ENCODE data around the gene GLIS2. TPM values are rescaled to one million over a fixed set of nuclear protein-coding genes. Genes with fewer than 3 reads are reported as not detected.

The GLIS2 gene
- total RNA-seq, 1 donor from 2014 or later, result 0.20 TPM

- peak; percentile 93 to 94 for DNase-seq (ENCODE audit: low read depth in 2 of 2)
Observed at GRCh38 chr16:4350787-4351659, 35.2 kb downstream of the GLIS2 start, which contains the start of gene PAM16. Gene PAM16 (minus strand): TSS chr16:4351321. CDS start chr16:4351234, 87 bp downstream.

DNA sequence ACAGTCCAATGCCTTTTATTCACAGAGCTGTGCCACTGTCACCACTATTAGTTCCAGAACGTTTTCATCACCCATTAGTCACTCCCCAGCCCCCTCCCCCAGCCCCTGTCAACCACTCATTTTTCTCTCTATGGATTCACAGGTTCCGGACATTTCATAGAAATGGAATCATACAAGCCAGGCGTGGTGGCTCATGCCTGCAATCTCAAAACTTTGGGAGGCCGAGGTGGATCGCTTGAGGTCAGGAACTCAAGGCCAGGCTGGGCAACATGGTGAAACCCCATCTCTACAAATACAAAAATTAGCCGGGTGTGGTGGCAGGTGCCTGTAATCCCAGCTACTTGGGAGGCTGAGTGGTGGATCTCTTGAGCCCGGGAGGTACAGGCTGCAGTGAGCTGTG, 36.0 kb downstream of the GLIS2 start:
- peak; percentile 31 to 32 for DNase-seq (ENCODE audit: low read depth in 2 of 2)

DNA sequence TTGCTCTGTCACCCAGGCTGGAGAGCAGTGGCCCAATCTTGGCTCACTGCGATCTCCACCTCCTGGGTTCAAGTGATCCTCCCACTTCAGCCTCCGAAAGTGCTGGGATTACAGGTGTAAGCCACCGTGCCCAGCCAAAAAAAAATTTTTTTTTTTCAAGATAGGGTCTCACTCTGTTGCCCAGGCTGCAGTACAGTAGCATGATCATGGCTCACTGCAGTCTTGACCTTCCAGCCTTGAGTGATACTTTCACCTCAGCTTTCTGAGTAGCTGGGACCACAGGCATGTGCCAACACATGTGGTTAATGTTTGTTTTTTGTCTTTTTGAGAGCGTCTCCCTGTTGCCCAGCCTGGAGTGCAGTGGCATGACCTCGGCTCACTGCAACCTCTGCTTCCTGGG, 37.0 kb downstream of the GLIS2 start:
- DNase-seq (ENCODE audit: low read depth in 2 of 2), result no peak

GRCh38 chr16:4353675-4354074, 37.8 kb downstream of the GLIS2 start:
- DNase-seq (ENCODE audit: low read depth in 2 of 2), result no peak

DNA sequence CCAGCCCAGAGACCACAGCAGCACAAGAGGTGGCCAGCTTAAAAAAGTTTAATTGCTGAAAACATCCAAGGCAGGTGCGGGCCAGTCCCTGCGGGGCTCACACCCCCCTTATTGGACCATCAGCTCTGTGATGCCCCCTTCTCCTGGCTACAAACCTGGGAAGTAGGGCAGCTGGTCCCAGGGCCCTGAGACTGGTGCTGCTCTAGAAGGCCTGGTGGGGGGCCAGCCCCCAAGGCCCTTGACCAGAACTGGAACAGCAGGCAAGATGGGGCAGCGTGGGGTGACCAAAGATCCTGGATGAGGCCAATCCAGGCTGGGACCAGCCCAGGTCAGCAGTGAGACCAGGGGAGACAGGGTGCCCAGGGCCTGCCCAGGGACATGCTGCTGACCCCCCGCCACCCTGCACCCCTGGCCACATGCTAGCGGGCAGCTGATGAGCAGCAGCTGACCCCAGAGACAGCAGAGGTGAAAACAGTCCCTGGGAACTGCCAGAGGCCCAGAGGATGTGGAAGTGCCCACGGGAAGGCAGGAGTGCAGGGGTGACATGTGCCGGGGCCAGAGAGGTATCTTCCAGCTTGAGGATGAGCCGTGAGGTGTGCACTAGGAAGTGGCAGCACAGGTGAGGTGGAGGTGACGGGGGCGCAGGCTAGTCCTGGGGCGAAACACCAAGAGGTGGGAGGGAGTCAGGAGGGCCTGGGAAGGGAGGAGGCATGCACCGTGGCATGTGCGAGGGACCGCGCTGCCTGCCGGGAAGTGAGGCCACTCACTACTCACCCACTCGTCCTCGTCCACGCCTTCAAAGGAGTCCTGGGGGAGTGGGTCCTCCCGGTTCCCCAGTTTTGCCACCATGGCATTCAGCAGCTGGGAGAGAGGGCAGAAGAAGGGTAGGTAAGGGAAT, 38.9 kb downstream of the GLIS2 start:
- DNase-seq (ENCODE audit: low read depth in 2 of 2), result no peak

DNA sequence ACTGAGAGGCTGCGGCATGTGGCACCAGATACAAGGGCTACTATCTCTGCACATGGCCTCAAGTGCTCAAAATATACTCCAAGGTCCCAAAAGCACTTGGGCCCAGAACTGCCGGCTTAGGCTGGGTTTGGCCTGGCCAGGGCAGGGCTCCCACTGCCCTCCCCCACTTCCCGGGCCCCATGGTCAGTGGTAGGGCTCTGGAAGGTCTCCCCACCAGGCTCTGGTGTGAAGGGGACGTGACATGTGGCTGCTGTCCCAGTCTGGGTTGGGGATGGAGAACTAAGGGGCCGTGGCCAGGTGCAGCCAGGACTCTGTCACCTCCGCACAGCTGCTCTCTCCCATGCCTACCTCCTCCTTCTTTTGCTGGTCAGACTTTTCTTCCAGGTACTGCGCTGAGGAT, 41.0 kb downstream of the GLIS2 start:
- no peak for DNase-seq (ENCODE audit: low read depth in 2 of 2)

DNA sequence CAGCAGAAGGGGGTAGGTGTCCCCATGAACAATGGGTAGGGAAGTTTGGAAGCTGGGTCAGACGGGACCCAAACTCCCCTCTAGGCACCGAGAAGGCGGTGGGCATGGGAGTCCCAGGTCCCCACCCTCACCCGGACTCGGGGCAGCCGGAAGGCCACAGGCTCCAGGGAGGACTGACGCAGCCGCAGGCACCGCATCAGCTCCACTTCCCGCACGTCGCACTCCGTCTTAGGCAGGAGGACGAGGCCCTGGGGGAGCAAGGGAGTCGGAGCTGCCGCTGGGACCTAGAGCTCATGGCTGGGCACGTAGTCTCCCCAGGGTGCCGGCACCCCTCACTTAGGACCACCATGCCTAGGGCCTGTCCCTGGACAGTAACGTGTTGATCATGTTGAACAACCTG, 42.4 kb downstream of the GLIS2 start:
- DNase-seq (ENCODE audit: low read depth in 2 of 2), result no peak

DNA sequence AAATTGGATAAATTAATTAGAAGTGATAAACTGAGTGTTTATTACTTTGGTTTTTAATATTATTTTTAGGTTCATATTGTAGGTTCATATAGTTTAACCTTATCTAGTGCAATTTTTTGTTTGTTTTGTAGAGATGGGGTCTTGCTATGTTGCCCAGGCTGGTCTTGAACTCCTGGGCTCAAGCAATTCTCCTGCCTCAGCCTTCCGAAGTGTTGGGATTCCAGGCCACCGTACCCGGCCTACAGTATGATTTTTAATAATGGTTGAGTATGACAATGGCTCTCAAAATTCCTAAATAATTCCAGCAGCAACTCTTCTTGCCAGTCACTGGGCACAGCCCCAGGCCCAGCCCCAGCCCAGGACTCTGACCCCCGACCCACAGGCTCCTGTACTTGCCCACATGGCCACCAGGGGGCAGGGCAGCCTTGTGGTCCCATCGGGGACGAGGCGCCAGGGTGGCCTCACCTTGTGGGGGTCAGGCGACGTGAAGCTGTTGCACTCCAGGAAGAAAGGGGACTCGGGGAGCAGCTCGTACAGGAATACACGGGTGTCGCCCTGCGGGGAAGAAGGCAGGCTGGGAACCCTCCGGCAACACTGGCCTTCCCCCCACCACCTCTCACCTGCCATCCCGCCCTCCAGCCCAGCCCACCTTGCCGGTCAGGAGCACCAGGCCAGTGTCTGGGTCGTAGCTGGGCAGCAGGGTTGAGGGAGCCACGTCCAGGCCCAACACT, 43.1 kb downstream of the GLIS2 start:
- DNase-seq (ENCODE audit: low read depth in 2 of 2), result peak; percentile 30 to 66

GRCh38 chr16:4359914-4360313, 44.0 kb downstream of the GLIS2 start:
- no peak for DNase-seq (ENCODE audit: low read depth in 2 of 2)

GRCh38 chr16:4360538-4361021, 44.7 kb downstream of the GLIS2 start:
- DNase-seq (ENCODE audit: low read depth in 2 of 2), result no peak

GRCh38 chr16:4361033-4361943, 45.4 kb downstream of the GLIS2 start:
- DNase-seq (ENCODE audit: low read depth in 2 of 2), result no peak

GRCh38 chr16:4361944-4362311, 46.1 kb downstream of the GLIS2 start:
- no peak for DNase-seq (ENCODE audit: low read depth in 2 of 2)

DNA sequence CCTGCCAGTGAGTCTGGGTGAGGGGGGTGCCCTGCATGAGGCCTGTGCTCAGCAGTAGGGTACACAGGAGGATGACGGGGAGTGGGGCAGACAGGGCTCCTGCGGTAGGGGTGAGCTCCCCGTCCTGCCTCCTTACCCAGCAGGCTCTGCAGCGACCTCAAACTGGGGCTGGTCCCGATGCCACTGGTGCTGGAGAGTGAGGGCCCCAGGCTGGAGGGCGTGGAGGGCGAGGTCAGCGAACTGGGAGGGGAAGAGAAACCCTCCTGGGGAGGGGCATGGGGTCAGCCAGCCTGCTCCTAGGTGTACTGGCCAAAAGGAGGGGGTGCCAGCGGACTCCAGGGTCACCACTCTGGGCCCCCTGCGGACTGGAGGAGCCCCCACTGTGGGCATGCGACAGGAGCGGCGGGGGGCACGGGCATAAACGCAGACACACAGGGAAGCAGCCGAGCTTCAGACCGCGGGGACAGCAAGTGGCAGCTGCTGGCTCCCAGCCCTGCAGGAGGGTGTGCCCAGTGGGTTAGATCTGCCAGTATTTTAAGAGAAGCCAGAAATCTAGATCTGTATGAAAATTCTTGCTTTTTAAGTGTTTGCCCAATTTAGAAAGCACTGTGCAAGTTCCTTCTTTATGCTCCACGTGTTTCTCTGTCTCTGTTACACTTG, 46.7 kb downstream of the GLIS2 start:
- DNase-seq (ENCODE audit: low read depth in 2 of 2), result no peak

DNA sequence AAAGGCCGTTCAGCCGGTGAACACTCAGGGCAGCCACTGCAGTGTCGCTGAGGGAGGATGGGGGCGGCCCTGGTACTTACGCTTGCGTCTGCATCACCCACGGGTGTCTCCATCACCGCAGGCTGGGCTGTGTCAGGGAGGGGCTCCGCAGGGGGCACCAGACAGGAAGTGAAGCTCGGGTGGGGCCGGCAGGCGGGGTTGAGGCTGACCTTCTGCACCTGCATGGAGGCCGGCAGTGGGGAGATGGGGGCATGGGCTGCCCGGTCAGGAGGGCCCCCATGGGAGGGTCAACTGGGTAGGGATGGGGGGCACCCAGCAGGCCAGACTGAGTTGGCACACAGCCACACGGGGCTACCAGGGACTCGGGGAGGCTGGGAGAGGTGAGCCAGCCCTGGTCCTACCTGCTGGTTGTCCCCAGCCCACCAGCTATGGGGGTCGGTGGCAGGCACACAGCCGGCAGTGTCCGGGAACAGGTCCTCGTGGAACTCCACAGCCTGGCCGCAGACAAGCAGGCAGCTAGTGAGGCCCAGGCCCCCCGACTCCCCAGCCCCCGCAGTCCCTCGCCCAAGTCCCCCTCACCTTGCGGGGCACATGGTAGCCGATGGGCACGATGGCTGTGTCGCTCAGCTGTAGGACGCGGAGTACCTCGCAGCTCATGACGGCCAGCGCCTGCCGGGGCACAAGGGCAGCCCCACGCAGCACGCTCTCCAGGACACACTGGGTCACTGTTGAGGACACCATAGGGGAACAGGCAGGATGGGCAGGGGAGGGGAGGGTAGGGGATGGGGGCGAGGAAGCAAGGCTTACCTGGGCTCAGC, 48.5 kb downstream of the GLIS2 start:
- no peak for DNase-seq (ENCODE audit: low read depth in 2 of 2)

DNA sequence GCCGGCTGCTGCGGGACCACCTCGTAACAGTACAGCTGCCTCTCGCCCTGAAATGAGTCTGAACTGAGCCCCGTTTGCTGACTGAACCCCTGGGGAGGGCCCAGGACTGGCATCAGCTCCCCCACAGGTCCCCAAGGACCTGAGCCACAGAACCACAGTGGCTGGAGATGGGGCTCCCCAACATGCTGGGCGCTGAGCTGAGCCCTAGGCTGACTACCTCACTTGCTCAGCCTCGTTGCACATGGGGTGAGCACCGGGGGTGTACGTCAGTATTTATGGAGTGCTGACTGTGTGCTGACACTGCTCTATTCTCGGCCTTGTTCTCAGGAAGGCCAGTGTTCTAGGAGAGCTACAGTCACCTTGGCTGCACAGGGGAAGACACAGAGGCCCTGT, 49.1 kb downstream of the GLIS2 start:
- no peak for DNase-seq (ENCODE audit: low read depth in 2 of 2)

- no peak for DNase-seq (ENCODE audit: low read depth in 2 of 2)
Observed at GRCh38 chr16:4365615-4366014, 49.7 kb downstream of the GLIS2 start.

GRCh38 chr16:4366016-4366415, 50.1 kb downstream of the GLIS2 start:
- no peak for DNase-seq (ENCODE audit: low read depth in 2 of 2)

DNA sequence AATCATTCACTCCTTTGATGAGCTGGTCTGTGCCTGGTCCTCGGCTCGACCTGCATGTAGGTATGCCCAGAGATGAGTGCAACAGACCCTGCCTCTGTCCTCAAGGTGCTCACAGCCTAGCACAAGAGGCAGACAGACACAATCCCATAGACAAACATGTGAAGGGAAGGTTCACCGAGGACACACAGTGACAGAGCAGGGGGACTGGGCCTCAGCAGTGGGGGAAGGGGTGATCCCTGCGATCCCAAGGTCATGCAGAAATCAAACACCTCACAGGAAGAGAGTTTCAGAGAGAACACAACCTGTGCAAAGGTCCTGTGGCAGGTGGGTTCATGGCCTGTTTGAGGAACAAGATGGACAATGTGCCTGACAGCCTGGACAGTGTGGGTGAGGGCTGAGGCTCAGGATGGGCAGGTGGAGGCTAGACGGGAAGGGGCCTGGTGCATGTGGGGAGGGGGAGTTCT, 51.6 kb downstream of the GLIS2 start:
- DNase-seq (ENCODE audit: low read depth in 2 of 2), result no peak
